ENCODE measurements around the gene NPAS2.
A peak's percentile ranks its signal among the peaks of the same experiment; 100 is the strongest.

NPAS2 gene

GRCh38 chr2:100988630-100989417, 168.9 kb downstream of the NPAS2 start:
- DNase-seq: no peak

- DNase-seq: no peak
These were observed 169.7 kb downstream of the NPAS2 start for GRCh38 chr2:100989666-100990065.

GRCh38 chr2:100990166-100990565, 170.2 kb downstream of the NPAS2 start:
- DNase-seq: no peak

GRCh38 chr2:100990650-100991403, 170.9 kb downstream of the NPAS2 start:
- DNase-seq: no peak

- no peak for DNase-seq
These were observed 171.4 kb downstream of the NPAS2 start for GRCh38 chr2:100991404-100991773.

GRCh38 chr2:100992262-100992661, 172.3 kb downstream of the NPAS2 start:
- no peak for DNase-seq

- no peak for DNase-seq
These were observed 173.4 kb downstream of the NPAS2 start for GRCh38 chr2:100993294-100993693.

- no peak for DNase-seq
These were observed 175.6 kb downstream of the NPAS2 start for GRCh38 chr2:100995309-100996075.

- DNase-seq: no peak
These were observed 177.7 kb downstream of the NPAS2 start for GRCh38 chr2:100997509-100998234.

GRCh38 chr2:100998235-100998573, 178.3 kb downstream of the NPAS2 start:
- DNase-seq: no peak

GRCh38 chr2:100999995-101000394, 180.1 kb downstream of the NPAS2 start:
- no peak for DNase-seq

GRCh38 chr2:101001691-101002561, 182.0 kb downstream of the NPAS2 start, which contains the start of gene RPL31:
TSS of gene RPL31 (plus strand) at chr2:101002289. CDS start at chr2:101002702, 413 bp downstream.
- peak; percentile 74 to 98 (median 93) for DNase-seq

GRCh38 chr2:101002562-101003277, 182.8 kb downstream of the NPAS2 start:
- DNase-seq: peak in 1 of 51 donors; percentile 48

GRCh38 chr2:101003278-101003775, 183.4 kb downstream of the NPAS2 start:
- peak in 1 of 51 donors; percentile 6 for DNase-seq

- no peak for DNase-seq
These were observed 184.8 kb downstream of the NPAS2 start for GRCh38 chr2:101004620-101005325.

- no peak for DNase-seq
These were observed 186.3 kb downstream of the NPAS2 start for GRCh38 chr2:101006065-101006715.

GRCh38 chr2:101007415-101008345, 187.7 kb downstream of the NPAS2 start:
- no peak for DNase-seq
